Transverse colon (tissue), 4 donors: ENCODE results near the gene MTMR10.

Experiments
- CTCF ChIP-seq, 5 experiments: fragments of 200-600 bp in 3 of 5; fragments of 450-650 bp in 2 of 5; sonication (generic) in 3 of 5; IDR thresholded peaks; 1 replicate in 2 of 5; 2 replicates in 3 of 5; pipeline ENCODE4 v1.5.1; 2016 to 2017; ENCODE audit warnings: antibody characterized with exemption in 5 of 5, inconsistent platforms in 3 of 5, mild to moderate bottlenecking in 2 of 5, moderate library complexity in 1 of 5
- POLR2A ChIP-seq: fragments of 450-650 bp; IDR thresholded peaks from one replicate; pipeline ENCODE4 v1.6.1; 2016; ENCODE audit warnings: antibody characterized with exemption, mild to moderate bottlenecking, moderate library complexity
- POLR2AphosphoS5 ChIP-seq, 3 donors: sonication (generic); formaldehyde crosslinking; IDR thresholded peaks; one replicate each; pipeline ENCODE4 v1.6.1; 2016; ENCODE audit warnings: antibody characterized with exemption in 3 of 3

GRCh38 chr15:30933293-30933692 is 58.1 kb downstream of the MTMR10 start:
- TF ChIP-seq CTCF (IDR thresholded peaks at IDR 0.05), result no peak
- no peak for TF ChIP-seq POLR2A
- no peak for TF ChIP-seq POLR2AphosphoS5 (IDR thresholded peaks at IDR 0.05)
